GM13976 (cell line): ENCODE results near the gene GNG13.

Experiments
- DNase-seq: peaks from one replicate; pipeline ENCODE4 v3.0.0; 2012; ENCODE audit warnings: low spot score
- CTCF ChIP-seq: IDR thresholded peaks from 2 replicates; pipeline ENCODE4 v1.5.1; 2012; ENCODE audit warnings: borderline replicate concordance, mild to moderate bottlenecking; ENCODE audit not compliant: insufficient read depth; ENCODE audit errors: extremely low read depth, missing control alignments, control extremely low read depth
- in situ Hi-C: fragments of 300-500 bp; cut with MboI; formaldehyde crosslinking; loops from one replicate; pipeline ENCODE4 v1.12.0; 2022; ENCODE audit warnings: low sequenced_read_pairs, mixed read lengths, inconsistent platforms; ENCODE audit not compliant: unreplicated experiment

Gene GNG13

GRCh38 chr16:794091-794822 lies 6.3 kb downstream of the GNG13 start:
- no peak for TF ChIP-seq CTCF
- no peak for DNase-seq
- in situ Hi-C loops, result no loop called here

- TF ChIP-seq CTCF, result no peak
- DNase-seq, result no peak
- in situ Hi-C loops, result no loop called here
These were observed 7.1 kb downstream of the GNG13 start for GRCh38 chr16:793414-793813.

- no peak for DNase-seq
- TF ChIP-seq CTCF, result no peak
- in situ Hi-C loops, result no loop called here
These were observed 8.1 kb downstream of the GNG13 start for GRCh38 chr16:792221-792995.

- no peak for TF ChIP-seq CTCF
- in situ Hi-C loops, result no loop called here
- DNase-seq, result no peak
These were observed 9.4 kb downstream of the GNG13 start for GRCh38 chr16:791131-791530.

- no peak for DNase-seq
- no peak for TF ChIP-seq CTCF
These were observed 10.4 kb downstream of the GNG13 start for GRCh38 chr16:790086-790485.

GRCh38 chr16:789191-789850 lies 11.2 kb downstream of the GNG13 start:
- DNase-seq, result no peak
- in situ Hi-C loops, result no loop called here
- TF ChIP-seq CTCF, result no peak

More at GRCh38 chr16:790086-790485, 10.4 kb downstream of the GNG13 start:
- in situ Hi-C loops, result no loop called here
